GM12891 (cell line): ENCODE measurements around the gene N4BP2.

ENCODE experiments used
- DNase-seq: peaks from one replicate; pipeline ENCODE4 v3.0.0; 2011; ENCODE audit warnings: low spot score; ENCODE audit not compliant: insufficient read length
- FAIRE-seq: peaks from 2 replicates; lab custom pipeline; 2011; peaks lifted over from hg19 to GRCh38; lab: Jason Lieb, UNC
- PAX5 ChIP-seq: IDR thresholded peaks from 2 replicates; pipeline ENCODE4 v1.6.1; 2011; ENCODE audit warnings: low read length, moderate library complexity, mild to moderate bottlenecking; ENCODE audit not compliant: insufficient read depth, severe bottlenecking
- POLR2A ChIP-seq: IDR thresholded peaks from 2 replicates; pipeline ENCODE4 v1.6.1; 2011; ENCODE audit warnings: low read depth, low read length, control low read depth
- POLR2AphosphoS5 ChIP-seq: IDR thresholded peaks from 2 replicates; pipeline ENCODE4 v1.6.1; 2011; ENCODE audit warnings: low read depth, low read length, control low read depth
- POU2F2 ChIP-seq: IDR thresholded peaks from 2 replicates; pipeline ENCODE4 v1.6.1; 2011; ENCODE audit warnings: low read depth, mild to moderate bottlenecking, control low read depth, low read length, moderate library complexity
- SPI1 ChIP-seq: IDR thresholded peaks from 2 replicates; pipeline ENCODE4 v1.6.1; 2011; ENCODE audit warnings: low read depth, low read length, control low read depth
- TAF1 ChIP-seq: IDR thresholded peaks from 2 replicates; pipeline ENCODE4 v1.6.1; 2011; ENCODE audit warnings: low read depth, low read length, control low read depth

Gene N4BP2

GRCh38 chr4:40205259-40206198, 148.9 kb downstream of the N4BP2 start:
- 0 out of 2 replicates have a peak, but pooled peaks have one; percentile 33 for TF ChIP-seq POLR2AphosphoS5
- peak; percentile 98 for TF ChIP-seq SPI1
- no peak for TF ChIP-seq PAX5
- TF ChIP-seq TAF1, result no peak
- TF ChIP-seq POU2F2, result 0 out of 2 replicates have a peak, but pooled peaks have one; percentile 2
- TF ChIP-seq POLR2A, result peak; percentile 48; the same call in 1 of the 2 replicates
- FAIRE-seq (peak; percentile 94), DNase-seq (no peak)

GRCh38 chr4:40206426-40206825, 149.8 kb downstream of the N4BP2 start:
- no peak for DNase-seq
- FAIRE-seq, result peak; percentile 58
- TF ChIP-seq SPI1, result no peak
- no peak for TF ChIP-seq TAF1
- no peak for TF ChIP-seq POLR2A
- no peak for TF ChIP-seq POU2F2
- no peak for TF ChIP-seq POLR2AphosphoS5
- TF ChIP-seq PAX5, result no peak
